Upper lobe of right lung (tissue), 1 donor: ENCODE results near the gene CKAP2L. TPM values are rescaled to one million over a fixed set of nuclear protein-coding genes. Genes with fewer than 3 reads are reported as not detected.

Experiments used
- ATAC-seq: fragments of 200-7000 bp; cut with Tn5 transposase; one replicate; pipeline ENCODE4 v1.9.1; 2020; ENCODE audit warnings: mild to moderate bottlenecking, moderate library complexity
- DNase-seq: peaks from one replicate; pipeline ENCODE4 v3.0.0-alpha.2; 2020
- H3K27ac ChIP-seq: fragments of 200-600 bp; one replicate; pipeline ENCODE4 v1.8.0; 2022
- H3K27me3 ChIP-seq: fragments of 200-600 bp; one replicate; pipeline ENCODE4 v1.8.0; 2022; ENCODE audit warnings: mild to moderate bottlenecking
- H3K36me3 ChIP-seq: fragments of 200-600 bp; one replicate; pipeline ENCODE4 v1.8.0; 2022
- H3K4me1 ChIP-seq: fragments of 200-600 bp; one replicate; pipeline ENCODE4 v1.8.0; 2022
- H3K4me3 ChIP-seq: fragments of 200-600 bp; one replicate; pipeline ENCODE4 v1.8.0; 2022; ENCODE audit warnings: mild to moderate bottlenecking
- H3K9me3 ChIP-seq: fragments of 200-600 bp; one replicate; pipeline ENCODE4 v1.8.0; 2022
- CTCF ChIP-seq: fragments of 200-600 bp; IDR thresholded peaks from one replicate; pipeline ENCODE4 v1.8.0; 2022; ENCODE audit warnings: antibody characterized with exemption
- intact Hi-C: fragments of 100-400 bp; cut with DNase I; formaldehyde crosslinking; loops from one replicate; pipeline ENCODE4 v1.11.0; 2022
- total RNA-seq: library from RNA; stranded (reverse); fragmentation: NEBNext Ultra II Directional; extraction: Animal tissue kit (Norgen Biotek cat#: 25700); gene quantifications from one replicate; pipeline ENCODE4 v1.2.1, GENCODE V29; 2021
- donor health status: DM: no; HTN: yes; CAD: no; lungs with severe emphysema.

The CKAP2L gene
- total RNA-seq, 1 donor from 2014 or later = 0.46 TPM

- no peak overlapping the region for H3K4me3 ChIP-seq
- peak; percentile 51 for ATAC-seq
- DNase-seq = no peak
- peaks cover 17% of the 10 kb centered on the region for H3K4me1 ChIP-seq
- no peaks in the 10 kb centered on the region for H3K9me3 ChIP-seq
- no peaks in the 10 kb centered on the region for H3K27me3 ChIP-seq
- no peaks in the 10 kb centered on the region for H3K36me3 ChIP-seq
- TF ChIP-seq CTCF = no peak
- intact Hi-C loops = no loop called here
- peak overlapping the region; percentile 51 for H3K27ac ChIP-seq
Observed at GRCh38 chr2:112692918-112693317, 71.5 kb downstream of the CKAP2L start.

DNA sequence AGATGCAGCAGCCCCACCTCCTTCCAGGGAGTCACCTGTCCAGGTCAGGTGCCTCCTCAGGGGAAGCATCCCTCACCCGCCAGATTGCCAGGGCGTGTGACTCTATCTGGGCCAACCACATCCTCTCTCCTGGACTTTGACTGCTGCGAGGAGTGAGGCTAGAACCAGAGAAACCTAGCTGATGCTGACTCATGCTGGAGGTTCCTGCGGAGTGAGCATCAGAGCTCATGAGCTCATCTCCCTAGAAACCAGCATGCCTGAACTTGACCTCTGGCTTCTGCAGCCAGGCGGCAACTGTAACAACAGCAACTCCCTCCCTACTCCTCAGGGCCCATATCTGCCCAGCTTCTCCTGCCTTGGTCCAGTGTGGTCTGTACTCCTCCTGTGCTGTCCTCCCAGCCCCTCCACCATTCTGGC lies 71.9 kb downstream of the CKAP2L start:
- DNase-seq = peak; percentile 72
- Histone ChIP-seq H3K36me3 (no peaks in the 10 kb centered on the region), H3K27me3 (no peaks in the 10 kb centered on the region), H3K9me3 (no peaks in the 10 kb centered on the region), H3K27ac (peak overlapping the region; percentile 51), H3K4me3 (no peak overlapping the region), H3K4me1 (peaks cover 17% of the 10 kb centered on the region)
- no peak for TF ChIP-seq CTCF
- peak; percentile 82 for ATAC-seq
- intact Hi-C loops = no loop called here

DNA sequence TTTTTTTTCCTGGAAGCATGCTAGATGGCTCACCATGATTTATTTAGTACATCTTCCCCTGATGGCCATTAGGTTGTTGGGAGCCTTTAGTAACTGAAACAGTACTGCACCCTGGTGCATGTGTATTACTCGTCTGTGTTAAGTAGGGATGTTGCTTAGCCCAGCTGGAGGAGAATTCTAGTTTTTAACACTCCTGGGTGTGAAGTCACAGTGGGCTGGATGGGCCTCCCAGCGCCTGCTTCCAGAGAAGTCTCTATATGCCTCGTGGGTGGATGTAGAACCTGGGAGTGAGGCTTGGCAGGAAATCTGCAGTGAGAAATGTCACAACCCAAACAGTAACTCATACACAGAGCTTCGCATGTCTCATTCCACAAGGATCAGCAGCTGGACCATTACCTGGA lies 72.5 kb downstream of the CKAP2L start:
- DNase-seq (no peak), ATAC-seq (no peak)
- intact Hi-C loops = no loop called here
- Histone ChIP-seq H3K27me3 (no peaks in the 10 kb centered on the region), H3K9me3 (no peaks in the 10 kb centered on the region), H3K36me3 (no peaks in the 10 kb centered on the region), H3K4me1 (peaks cover 17% of the 10 kb centered on the region), H3K4me3 (no peak overlapping the region), H3K27ac (no peak overlapping the region)
- TF ChIP-seq CTCF = no peak

DNA sequence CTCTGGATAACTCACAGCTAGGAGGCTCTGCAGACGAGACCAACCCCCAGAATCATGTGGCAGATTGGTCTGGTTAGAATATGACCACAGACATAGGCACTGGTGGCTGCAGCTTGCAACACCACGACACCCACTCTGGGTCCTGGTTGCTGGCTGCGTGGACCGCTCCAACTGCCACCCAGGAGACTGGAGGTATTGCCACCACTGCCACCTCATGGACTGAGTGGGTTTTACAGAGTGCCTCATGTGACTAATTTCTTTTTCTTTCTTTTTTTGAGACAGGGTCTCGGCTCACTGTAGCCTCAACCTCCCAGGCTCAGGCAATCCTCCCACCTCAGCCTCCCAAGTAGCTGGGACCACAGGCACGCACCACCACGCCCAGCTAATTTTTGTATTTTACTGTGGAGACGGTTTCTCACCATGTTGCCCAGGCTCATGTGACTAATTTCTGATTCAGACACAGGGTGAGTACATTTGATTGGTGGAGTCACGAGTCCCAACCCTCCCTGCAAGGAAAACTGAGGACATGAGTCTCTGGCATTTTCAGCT lies 73.5 kb downstream of the CKAP2L start:
- Histone ChIP-seq H3K9me3 (no peaks in the 10 kb centered on the region), H3K27me3 (no peaks in the 10 kb centered on the region), H3K36me3 (no peaks in the 10 kb centered on the region), H3K4me3 (no peak overlapping the region), H3K27ac (peak overlapping the region; percentile 79), H3K4me1 (peaks cover 17% of the 10 kb centered on the region)
- DNase-seq = peak; percentile 91
- ATAC-seq = peak; percentile 94
- intact Hi-C loops = no loop called here
- TF ChIP-seq CTCF = peak; percentile 74

GRCh38 chr2:112688086-112688880 lies 76.1 kb downstream of the CKAP2L start:
- H3K27me3 ChIP-seq = no peaks in the 10 kb centered on the region
- DNase-seq (no peak), ATAC-seq (no peak)
- H3K4me1 ChIP-seq = peaks cover 24% of the 10 kb centered on the region
- no peak for TF ChIP-seq CTCF
- H3K9me3 ChIP-seq = no peaks in the 10 kb centered on the region
- H3K4me3 ChIP-seq = no peak overlapping the region
- no peak overlapping the region for H3K27ac ChIP-seq
- intact Hi-C loops = no loop called here
- no peaks in the 10 kb centered on the region for H3K36me3 ChIP-seq
